HEK293 (cell line): ENCODE measurements around the gene TXN2.
A peak's percentile ranks its signal among the peaks of the same experiment; 100 is the strongest.

Experiments used
- CTCF ChIA-PET: fragments of 350-600 bp; formaldehyde crosslinking; extraction: SDS; loops from one replicate; lab custom pipeline; 2021; ENCODE audit warnings: antibody characterized with exemption; lab: Yijun Ruan, JAX
- POLR2A ChIA-PET: fragments of 300-600 bp; formaldehyde crosslinking; extraction: SDS; loops from one replicate; lab custom pipeline; 2020; ENCODE audit warnings: antibody characterized with exemption, inconsistent platforms; lab: Yijun Ruan, JAX
- H3K27ac ChIP-seq: fragments of 200-500 bp; sonication (Bioruptor generic); 2 replicates; pipeline ENCODE4 v1.5.1; 2014; ENCODE audit warnings: low read depth, low read length, control low read depth, inconsistent platforms; ENCODE audit errors: extremely low read depth
- H3K36me3 ChIP-seq, 2 experiments: fragments of 200-500 bp in 1 of 2; sonication (Bioruptor generic) in 1 of 2; 1 replicate in 1 of 2; 2 replicates in 1 of 2; pipeline ENCODE4 v1.5.1; 2014 to 2017; ENCODE audit warnings: inconsistent platforms in 2 of 2, low read length in 2 of 2; ENCODE audit not compliant: control insufficient read depth in 2 of 2, insufficient read depth in 1 of 2
- H3K4me1 ChIP-seq: fragments of 200-500 bp; sonication (Bioruptor generic); 2 replicates; pipeline ENCODE4 v1.5.1; 2014; ENCODE audit warnings: mild to moderate bottlenecking, low read length, inconsistent platforms; ENCODE audit not compliant: control insufficient read depth, insufficient read depth
- H3K4me3 ChIP-seq: 2 replicates; pipeline ENCODE4 v1.5.1; 2011; ENCODE audit warnings: low read depth, mild to moderate bottlenecking, control low read depth, low read length, moderate library complexity
- H3K9me3 ChIP-seq: fragments of 200-500 bp; sonication (Bioruptor generic); 2 replicates; pipeline ENCODE4 v1.5.1; 2014; ENCODE audit warnings: low read depth, low read length, inconsistent platforms; ENCODE audit not compliant: control insufficient read depth, insufficient read depth
- EGR2 ChIP-seq: fragments of 450-650 bp; formaldehyde crosslinking; IDR thresholded peaks from 2 replicates; pipeline ENCODE4 v1.5.1; 2016; ENCODE audit warnings: low read depth, missing biosample characterization, missing genetic modification characterization
- HIC1 ChIP-seq: fragments of 450-650 bp; formaldehyde crosslinking; IDR thresholded peaks from 2 replicates; pipeline ENCODE4 v1.5.1; 2016; ENCODE audit warnings: missing biosample characterization, missing genetic modification characterization
- REST ChIP-seq: fragments of 450-650 bp; formaldehyde crosslinking; IDR thresholded peaks from 2 replicates; pipeline ENCODE4 v1.5.1; 2016; ENCODE audit warnings: missing biosample characterization, missing genetic modification characterization
- SCRT1 ChIP-seq: fragments of 450-650 bp; formaldehyde crosslinking; IDR thresholded peaks from 2 replicates; pipeline ENCODE4 v1.5.1; 2016; ENCODE audit warnings: missing biosample characterization, missing genetic modification characterization, borderline replicate concordance
- ZBTB10 ChIP-seq: fragments of 450-650 bp; formaldehyde crosslinking; IDR thresholded peaks from 2 replicates; pipeline ENCODE4 v1.5.1; 2016; ENCODE audit warnings: missing biosample characterization, missing genetic modification characterization
- ZBTB17 ChIP-seq: fragments of 450-650 bp; formaldehyde crosslinking; IDR thresholded peaks from 2 replicates; pipeline ENCODE4 v1.5.1; 2016; ENCODE audit warnings: missing biosample characterization, missing genetic modification characterization
- ZNF146 ChIP-seq: fragments of 450-650 bp; formaldehyde crosslinking; IDR thresholded peaks from 2 replicates; pipeline ENCODE4 v1.5.1; 2016; ENCODE audit warnings: missing biosample characterization, missing genetic modification characterization
- ZNF19 ChIP-seq: fragments of 450-650 bp; formaldehyde crosslinking; IDR thresholded peaks from 2 replicates; pipeline ENCODE4; 2016; ENCODE audit warnings: missing biosample characterization, missing genetic modification characterization, low read depth
- ZNF214 ChIP-seq: fragments of 450-650 bp; formaldehyde crosslinking; IDR thresholded peaks from 2 replicates; pipeline ENCODE4 v1.5.1; 2017; ENCODE audit warnings: missing biosample characterization, mild to moderate bottlenecking, missing genetic modification characterization, borderline replicate concordance
- ZNF426 ChIP-seq: fragments of 450-650 bp; formaldehyde crosslinking; IDR thresholded peaks from 2 replicates; pipeline ENCODE4 v1.5.1; 2017; ENCODE audit warnings: missing biosample characterization, missing genetic modification characterization, mild to moderate bottlenecking, inconsistent platforms, moderate library complexity
- ZNF473 ChIP-seq: fragments of 450-650 bp; formaldehyde crosslinking; IDR thresholded peaks from 2 replicates; pipeline ENCODE4 v1.5.1; 2017; ENCODE audit warnings: missing biosample characterization, missing genetic modification characterization
- ZNF660 ChIP-seq: fragments of 450-650 bp; IDR thresholded peaks from 2 replicates; pipeline ENCODE4 v1.5.1; 2018; ENCODE audit warnings: missing biosample characterization, mild to moderate bottlenecking, missing genetic modification characterization
- ZNF664 ChIP-seq: fragments of 450-650 bp; formaldehyde crosslinking; IDR thresholded peaks from 2 replicates; pipeline ENCODE4 v1.5.1; 2016; ENCODE audit warnings: missing biosample characterization, missing genetic modification characterization
- ZNF776 ChIP-seq: fragments of 450-650 bp; formaldehyde crosslinking; IDR thresholded peaks from 2 replicates; pipeline ENCODE4 v1.5.0; 2017; ENCODE audit warnings: missing biosample characterization, missing genetic modification characterization, borderline replicate concordance
- ZXDB ChIP-seq: fragments of 450-650 bp; formaldehyde crosslinking; IDR thresholded peaks from 2 replicates; pipeline ENCODE4 v1.5.1; 2016; ENCODE audit warnings: missing biosample characterization, missing genetic modification characterization
- TF ChIP-seq, protein P1 (sequence below): fragments of 450-650 bp; formaldehyde crosslinking; IDR thresholded peaks from 2 replicates; pipeline ENCODE4 v1.5.1; 2016; ENCODE audit warnings: missing biosample characterization, missing genetic modification characterization
- TF ChIP-seq, protein P2 (sequence below): fragments of 450-650 bp; formaldehyde crosslinking; IDR thresholded peaks from 2 replicates; pipeline ENCODE4 v1.5.1; 2016; ENCODE audit warnings: missing biosample characterization, missing genetic modification characterization

TXN2 gene

GRCh38 chr22:36470162-36470993 is 11.1 kb downstream of the TXN2 start (continued):
- TF ChIP-seq SCRT1 (tag by site-specific recombination) = no peak
- peak; percentile 31; the same call in 1 of the 2 replicates for TF ChIP-seq ZBTB17 (tag by site-specific recombination)
- TF ChIP-seq ZNF19 (tag by site-specific recombination) = no peak
- TF ChIP-seq ZNF473 (tag by site-specific recombination) = no peak
- no peak for TF ChIP-seq ZNF776 (tag by site-specific recombination)
- no peak for TF ChIP-seq REST (tag by site-specific recombination)
- TF ChIP-seq ZBTB10 (tag by site-specific recombination) = no peak
- TF ChIP-seq, protein P1, sequence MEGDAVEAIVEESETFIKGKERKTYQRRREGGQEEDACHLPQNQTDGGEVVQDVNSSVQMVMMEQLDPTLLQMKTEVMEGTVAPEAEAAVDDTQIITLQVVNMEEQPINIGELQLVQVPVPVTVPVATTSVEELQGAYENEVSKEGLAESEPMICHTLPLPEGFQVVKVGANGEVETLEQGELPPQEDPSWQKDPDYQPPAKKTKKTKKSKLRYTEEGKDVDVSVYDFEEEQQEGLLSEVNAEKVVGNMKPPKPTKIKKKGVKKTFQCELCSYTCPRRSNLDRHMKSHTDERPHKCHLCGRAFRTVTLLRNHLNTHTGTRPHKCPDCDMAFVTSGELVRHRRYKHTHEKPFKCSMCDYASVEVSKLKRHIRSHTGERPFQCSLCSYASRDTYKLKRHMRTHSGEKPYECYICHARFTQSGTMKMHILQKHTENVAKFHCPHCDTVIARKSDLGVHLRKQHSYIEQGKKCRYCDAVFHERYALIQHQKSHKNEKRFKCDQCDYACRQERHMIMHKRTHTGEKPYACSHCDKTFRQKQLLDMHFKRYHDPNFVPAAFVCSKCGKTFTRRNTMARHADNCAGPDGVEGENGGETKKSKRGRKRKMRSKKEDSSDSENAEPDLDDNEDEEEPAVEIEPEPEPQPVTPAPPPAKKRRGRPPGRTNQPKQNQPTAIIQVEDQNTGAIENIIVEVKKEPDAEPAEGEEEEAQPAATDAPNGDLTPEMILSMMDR (tag by site-specific recombination) = peak; percentile 87
- no peak for TF ChIP-seq ZNF426
- peak; percentile 75; the same call in 1 of the 2 replicates for TF ChIP-seq ZNF660 (tag by site-specific recombination)
- no peak for TF ChIP-seq ZNF146
- TF ChIP-seq, protein P2, sequence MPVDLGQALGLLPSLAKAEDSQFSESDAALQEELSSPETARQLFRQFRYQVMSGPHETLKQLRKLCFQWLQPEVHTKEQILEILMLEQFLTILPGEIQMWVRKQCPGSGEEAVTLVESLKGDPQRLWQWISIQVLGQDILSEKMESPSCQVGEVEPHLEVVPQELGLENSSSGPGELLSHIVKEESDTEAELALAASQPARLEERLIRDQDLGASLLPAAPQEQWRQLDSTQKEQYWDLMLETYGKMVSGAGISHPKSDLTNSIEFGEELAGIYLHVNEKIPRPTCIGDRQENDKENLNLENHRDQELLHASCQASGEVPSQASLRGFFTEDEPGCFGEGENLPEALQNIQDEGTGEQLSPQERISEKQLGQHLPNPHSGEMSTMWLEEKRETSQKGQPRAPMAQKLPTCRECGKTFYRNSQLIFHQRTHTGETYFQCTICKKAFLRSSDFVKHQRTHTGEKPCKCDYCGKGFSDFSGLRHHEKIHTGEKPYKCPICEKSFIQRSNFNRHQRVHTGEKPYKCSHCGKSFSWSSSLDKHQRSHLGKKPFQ (tag by site-specific recombination) = no peak

- Histone ChIP-seq H3K27ac (no peak overlapping the region), H3K4me1 (peaks cover 18% of the 10 kb centered on the region), H3K4me3 (no peak overlapping the region), H3K36me3 (peaks cover 17 to 69% of the 10 kb centered on the region in 2 experiments; a peak in 2 of 3 replicates), H3K9me3 (no peaks in the 10 kb centered on the region)
- ChIA-PET POLR2A (interaction anchor here (0.5 to 2.2 kb wide), 9 partner anchors 37 to 141 kb away, joined by 3 to 15 read pairs (median 4); partner anchors contain the start of gene MYH9), CTCF (interaction anchor here (0.6 to 7.3 kb wide), 17 partner anchors 11 to 1116 kb away, joined by 3 to 132 read pairs (median 5); no protein-coding TSS in a partner anchor)
- TF ChIP-seq ZNF214 (tag by site-specific recombination) (no peak), EGR2 (tag by site-specific recombination) (no peak), HIC1 (tag by site-specific recombination) (0 out of 2 replicates have a peak, but pooled peaks have one; percentile 5), ZXDB (tag by site-specific recombination) (no peak), ZNF664 (no peak)
Measured at GRCh38 chr22:36469094-36469710, 12.2 kb downstream of the TXN2 start.
